ENCODE results near the gene GRXCR1. TPM values are rescaled to one million over a fixed set of nuclear protein-coding genes. Genes with fewer than 3 reads are reported as not detected.

The GRXCR1 gene
- total and polyA plus RNA-seq, 2 donors (not counting 1 experiment from before 2014, with no cell fraction given) = not detected

DNA sequence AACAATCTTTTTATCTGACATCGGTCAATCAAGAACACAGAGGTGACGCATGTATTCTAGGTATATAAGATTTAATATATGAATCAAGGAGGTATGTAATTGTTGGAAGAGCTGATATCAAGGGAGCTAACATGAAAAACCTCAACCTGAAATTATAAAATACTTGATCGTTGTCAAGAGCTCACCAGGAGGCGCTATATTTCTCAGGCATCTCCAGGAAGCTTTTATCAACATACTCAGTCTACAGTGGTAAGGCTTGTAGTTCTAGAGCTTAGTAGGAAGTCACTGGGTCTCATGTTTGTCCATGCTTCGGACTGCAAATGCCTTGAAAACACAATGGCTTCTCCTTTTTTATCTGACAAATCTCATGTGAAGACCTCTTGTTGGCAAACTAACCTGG is 156.1 kb downstream of the GRXCR1 start:
- Histone ChIP-seq H3K4me1 (ENCODE audit: control insufficient read depth, extremely low read depth, insufficient read depth, low read length) (no peaks in the 10 kb centered on the region), H2AFZ (ENCODE audit: low read length) (no peak overlapping the region), H3K4me2 (ENCODE audit: extremely low read depth, insufficient read depth, low read length) (no peak overlapping the region), H4K20me1 (ENCODE audit: control insufficient read depth, extremely low read depth, insufficient read depth, low read length) (no peaks in the 10 kb centered on the region), H3K36me3 (ENCODE audit: control insufficient read depth, insufficient read depth, low read length) (no peaks in the 10 kb centered on the region), H3K9ac (ENCODE audit: insufficient read depth, low read length) (no peak overlapping the region), H3K9me3 (ENCODE audit: control insufficient read depth, insufficient read depth, low read depth, low read length) (no peaks in the 10 kb centered on the region), H3K79me2 (ENCODE audit: control insufficient read depth, insufficient read depth, low read length) (no peaks in the 10 kb centered on the region), H3K27ac (ENCODE audit: insufficient read depth, low read length) (no peak overlapping the region), H3K4me3 (replicated peaks in 1 of 4; ENCODE audit: control extremely low read depth in 1 of 4, insufficient read depth in 1 of 4, low read depth in 3 of 4, low read length in 4 of 4) (no peak overlapping the region), H3K27me3 (ENCODE audit: control insufficient read depth, insufficient read depth, low read length) (no peaks in the 10 kb centered on the region)
- TF ChIP-seq, protein P1, sequence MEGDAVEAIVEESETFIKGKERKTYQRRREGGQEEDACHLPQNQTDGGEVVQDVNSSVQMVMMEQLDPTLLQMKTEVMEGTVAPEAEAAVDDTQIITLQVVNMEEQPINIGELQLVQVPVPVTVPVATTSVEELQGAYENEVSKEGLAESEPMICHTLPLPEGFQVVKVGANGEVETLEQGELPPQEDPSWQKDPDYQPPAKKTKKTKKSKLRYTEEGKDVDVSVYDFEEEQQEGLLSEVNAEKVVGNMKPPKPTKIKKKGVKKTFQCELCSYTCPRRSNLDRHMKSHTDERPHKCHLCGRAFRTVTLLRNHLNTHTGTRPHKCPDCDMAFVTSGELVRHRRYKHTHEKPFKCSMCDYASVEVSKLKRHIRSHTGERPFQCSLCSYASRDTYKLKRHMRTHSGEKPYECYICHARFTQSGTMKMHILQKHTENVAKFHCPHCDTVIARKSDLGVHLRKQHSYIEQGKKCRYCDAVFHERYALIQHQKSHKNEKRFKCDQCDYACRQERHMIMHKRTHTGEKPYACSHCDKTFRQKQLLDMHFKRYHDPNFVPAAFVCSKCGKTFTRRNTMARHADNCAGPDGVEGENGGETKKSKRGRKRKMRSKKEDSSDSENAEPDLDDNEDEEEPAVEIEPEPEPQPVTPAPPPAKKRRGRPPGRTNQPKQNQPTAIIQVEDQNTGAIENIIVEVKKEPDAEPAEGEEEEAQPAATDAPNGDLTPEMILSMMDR (conservative IDR thresholded peaks at IDR 0.05 in 1 of 2, IDR thresholded peaks at IDR 0.05 in 1 of 2; ENCODE audit: low read depth in 1 of 2, low read length in 2 of 2) = no peak
- TF ChIP-seq EZH2 (IDR thresholded peaks at IDR 0.05; ENCODE audit: low read length, missing control alignments) = no peak
- DNase-seq (ENCODE audit: low read depth in 2 of 2) = no peak

DNA sequence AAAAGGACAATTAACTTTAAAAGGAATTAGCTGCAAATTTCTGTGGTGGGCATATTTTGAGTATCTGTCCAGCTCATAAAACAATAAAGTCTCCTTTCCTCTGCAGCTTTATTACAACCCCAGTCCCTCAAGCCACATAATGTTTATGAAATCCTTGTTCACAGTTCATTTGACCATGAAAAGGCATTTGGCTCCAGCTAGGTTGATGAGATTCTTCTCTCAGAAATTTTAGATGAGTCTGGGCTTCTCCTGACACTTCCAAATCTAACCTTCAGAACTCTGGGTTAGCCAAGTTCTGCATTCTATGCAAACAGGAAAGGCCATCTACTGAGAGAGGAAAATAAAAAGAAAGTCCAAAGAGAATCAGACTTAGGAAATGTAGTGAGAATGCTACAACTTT is 156.8 kb downstream of the GRXCR1 start:
- no peak overlapping the region for H3K27ac ChIP-seq (ENCODE audit: insufficient read depth, low read length)
- no peaks in the 10 kb centered on the region for H4K20me1 ChIP-seq (ENCODE audit: control insufficient read depth, extremely low read depth, insufficient read depth, low read length)
- DNase-seq (ENCODE audit: low read depth in 2 of 2) = no peak
- no peak overlapping the region for H2AFZ ChIP-seq (ENCODE audit: low read length)
- no peaks in the 10 kb centered on the region for H3K9me3 ChIP-seq (ENCODE audit: control insufficient read depth, insufficient read depth, low read depth, low read length)
- H3K79me2 ChIP-seq (ENCODE audit: control insufficient read depth, insufficient read depth, low read length) = no peaks in the 10 kb centered on the region
- H3K9ac ChIP-seq (ENCODE audit: insufficient read depth, low read length) = no peak overlapping the region
- no peaks in the 10 kb centered on the region for H3K36me3 ChIP-seq (ENCODE audit: control insufficient read depth, insufficient read depth, low read length)
- H3K4me2 ChIP-seq (ENCODE audit: extremely low read depth, insufficient read depth, low read length) = no peak overlapping the region
- no peaks in the 10 kb centered on the region for H3K27me3 ChIP-seq (ENCODE audit: control insufficient read depth, insufficient read depth, low read length)
- TF ChIP-seq, protein P1 (conservative IDR thresholded peaks at IDR 0.05 in 1 of 2, IDR thresholded peaks at IDR 0.05 in 1 of 2; ENCODE audit: low read depth in 1 of 2, low read length in 2 of 2) = no peak
- no peak for TF ChIP-seq EZH2 (IDR thresholded peaks at IDR 0.05; ENCODE audit: low read length, missing control alignments)
- no peaks in the 10 kb centered on the region for H3K4me1 ChIP-seq (ENCODE audit: control insufficient read depth, extremely low read depth, insufficient read depth, low read length)
- H3K4me3 ChIP-seq (replicated peaks in 1 of 4; ENCODE audit: control extremely low read depth in 1 of 4, insufficient read depth in 1 of 4, low read depth in 3 of 4, low read length in 4 of 4) = no peak overlapping the region

DNA sequence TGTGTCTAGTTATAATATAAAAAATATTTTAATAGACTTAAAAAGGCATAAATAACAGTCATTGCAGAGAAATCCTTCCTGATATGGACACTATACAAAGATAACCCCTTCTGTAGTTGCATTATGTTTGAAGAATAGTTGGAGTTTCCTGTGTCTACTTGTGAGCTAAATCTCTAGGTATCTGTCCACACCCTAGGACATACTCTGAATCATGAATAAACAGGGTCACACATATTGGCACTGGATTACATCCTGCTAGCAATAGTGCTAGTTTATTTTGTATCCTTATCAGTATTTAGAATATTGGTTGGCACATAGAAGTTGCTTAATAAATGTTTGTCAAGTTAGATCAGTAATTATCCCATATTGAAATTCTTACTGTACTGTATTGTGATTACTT is 173.9 kb downstream of the GRXCR1 start:
- Histone ChIP-seq H3K27ac (ENCODE audit: insufficient read depth, low read length) (no peak overlapping the region), H3K4me3 (replicated peaks in 1 of 4; ENCODE audit: control extremely low read depth in 1 of 4, insufficient read depth in 1 of 4, low read depth in 3 of 4, low read length in 4 of 4) (no peak overlapping the region), H3K4me2 (ENCODE audit: extremely low read depth, insufficient read depth, low read length) (no peak overlapping the region), H4K20me1 (ENCODE audit: control insufficient read depth, extremely low read depth, insufficient read depth, low read length) (no peaks in the 10 kb centered on the region), H3K9me3 (ENCODE audit: control insufficient read depth, insufficient read depth, low read depth, low read length) (no peaks in the 10 kb centered on the region), H3K36me3 (ENCODE audit: control insufficient read depth, insufficient read depth, low read length) (no peaks in the 10 kb centered on the region), H3K4me1 (ENCODE audit: control insufficient read depth, extremely low read depth, insufficient read depth, low read length) (no peaks in the 10 kb centered on the region), H3K9ac (ENCODE audit: insufficient read depth, low read length) (no peak overlapping the region), H3K27me3 (ENCODE audit: control insufficient read depth, insufficient read depth, low read length) (no peaks in the 10 kb centered on the region), H2AFZ (ENCODE audit: low read length) (no peak overlapping the region), H3K79me2 (ENCODE audit: control insufficient read depth, insufficient read depth, low read length) (no peaks in the 10 kb centered on the region)
- TF ChIP-seq, protein P1 (conservative IDR thresholded peaks at IDR 0.05 in 1 of 2, IDR thresholded peaks at IDR 0.05 in 1 of 2; ENCODE audit: low read depth in 1 of 2, low read length in 2 of 2) = no peak
- TF ChIP-seq EZH2 (IDR thresholded peaks at IDR 0.05; ENCODE audit: low read length, missing control alignments) = no peak
- no peak for DNase-seq (ENCODE audit: low read depth in 2 of 2)
